Calu3 (cell line): ENCODE measurements around the gene DNER. TPM values are rescaled to one million over a fixed set of nuclear protein-coding genes. Genes with fewer than 3 reads are reported as not detected.

Experiments
- BruUV-seq: library from RNA; stranded (reverse); fragments of 400-500 nt; replicated peaks from 2 replicates; lab custom pipeline; 2021; lab: Mats Ljungman, UMichigan
- CTCF ChIA-PET: fragments of 300-600 bp; sonication (Branson Sonifier 250); formaldehyde crosslinking; loops from one replicate; lab custom pipeline; 2022; ENCODE audit warnings: antibody characterized with exemption; lab: Charles Lee
- DNase-seq: peaks from one replicate; pipeline ENCODE4 v3.0.0; 2022
- H3K27ac Mint-ChIP-seq: one replicate; pipeline ENCODE4 v1.8.0; 2022; ENCODE audit warnings: mixed read lengths; ENCODE audit not compliant: unreplicated experiment
- H3K27me3 Mint-ChIP-seq: one replicate; pipeline ENCODE4 v1.8.0; 2022; ENCODE audit warnings: mixed read lengths; ENCODE audit not compliant: unreplicated experiment
- H3K36me3 Mint-ChIP-seq: one replicate; pipeline ENCODE4 v1.8.0; 2022; ENCODE audit warnings: mild to moderate bottlenecking, moderate library complexity, mixed read lengths; ENCODE audit not compliant: insufficient read depth, unreplicated experiment
- H3K4me1 Mint-ChIP-seq: one replicate; pipeline ENCODE4 v1.8.0; 2022; ENCODE audit warnings: mild to moderate bottlenecking, low read depth, mixed read lengths; ENCODE audit not compliant: unreplicated experiment
- H3K4me3 Mint-ChIP-seq: one replicate; pipeline ENCODE4 v1.8.0; 2022; ENCODE audit warnings: mild to moderate bottlenecking, low read depth, moderate library complexity, mixed read lengths; ENCODE audit not compliant: unreplicated experiment
- H3K9me3 Mint-ChIP-seq: one replicate; pipeline ENCODE4 v1.8.0; 2022; ENCODE audit warnings: low read depth, mixed read lengths; ENCODE audit not compliant: unreplicated experiment
- CTCF ChIP-seq: fragments of 200-600 bp; IDR thresholded peaks from one replicate; pipeline ENCODE4 v1.8.0; 2022; ENCODE audit warnings: antibody characterized with exemption; ENCODE audit not compliant: unreplicated experiment
- intact Hi-C: fragments of 100-400 bp; cut with micrococcal nuclease; formaldehyde crosslinking; loops from one replicate; pipeline ENCODE4 v1.10.0; 2022; ENCODE audit not compliant: unreplicated experiment
- total RNA-seq: library from RNA; stranded (reverse); gene quantifications from 2 replicates; pipeline ENCODE4 v1.2.3, GENCODE V29; 2022

DNER gene
- total RNA-seq, 1 experiment from 2014 or later, result 1.1 TPM

DNA sequence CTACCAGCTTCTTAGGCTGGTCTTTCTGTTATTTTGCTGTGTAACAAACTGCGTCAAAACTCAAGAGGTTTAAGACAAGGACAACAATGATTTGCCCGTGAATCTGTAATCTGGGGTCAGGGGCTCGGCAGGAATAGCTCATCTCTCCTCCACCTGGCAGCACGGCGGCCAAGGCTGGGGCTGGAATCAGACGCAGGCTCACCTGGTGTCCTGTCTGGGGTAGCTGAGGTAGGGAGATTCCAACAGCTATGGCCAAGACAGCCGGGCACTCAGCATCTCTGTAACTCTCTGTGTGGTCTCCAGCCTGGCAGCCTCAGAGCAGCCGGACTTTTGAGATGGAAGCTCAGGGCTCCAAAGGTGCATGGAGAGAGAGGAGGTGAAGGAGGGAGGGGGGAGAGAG lies 42.3 kb downstream of the DNER start:
- H3K27me3 Mint-ChIP-seq, result peaks cover 53% of the 10 kb centered on the region
- no peak for DNase-seq
- intact Hi-C loops, result no loop called here
- H3K36me3 Mint-ChIP-seq, result no peaks in the 10 kb centered on the region
- H3K4me1 Mint-ChIP-seq, result no peaks in the 10 kb centered on the region
- BruUV-seq, result no TSS peak
- no peak overlapping the region for H3K27ac Mint-ChIP-seq
- CTCF ChIA-PET, result no interaction called here
- no peak for TF ChIP-seq CTCF
- H3K4me3 Mint-ChIP-seq, result no peak overlapping the region
- no peaks in the 10 kb centered on the region for H3K9me3 Mint-ChIP-seq

DNA sequence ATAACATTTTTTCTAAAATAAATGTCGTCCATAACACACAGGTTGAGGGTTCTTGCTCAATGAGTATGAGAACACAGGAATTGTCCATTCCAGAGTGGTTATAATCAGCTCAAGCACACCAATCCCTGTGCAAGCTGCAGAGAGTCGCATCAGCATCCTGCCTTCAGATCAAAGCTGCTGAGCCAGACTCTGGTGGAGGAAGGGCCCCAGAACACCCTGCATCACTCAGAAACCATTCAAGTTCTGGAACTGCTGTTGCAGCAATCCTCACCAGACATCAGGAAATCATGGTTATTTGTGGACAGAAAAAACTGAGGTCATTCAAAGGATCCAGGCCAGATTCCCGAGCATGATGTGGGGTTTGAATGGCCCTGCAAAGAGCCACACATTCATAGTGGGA lies 44.5 kb downstream of the DNER start:
- DNase-seq, result no peak
- H3K9me3 Mint-ChIP-seq, result no peaks in the 10 kb centered on the region
- H3K27ac Mint-ChIP-seq, result no peak overlapping the region
- H3K4me3 Mint-ChIP-seq, result no peak overlapping the region
- H3K36me3 Mint-ChIP-seq, result no peaks in the 10 kb centered on the region
- H3K27me3 Mint-ChIP-seq, result peaks cover 42% of the 10 kb centered on the region
- intact Hi-C loops, result no loop called here
- CTCF ChIA-PET, result no interaction called here
- BruUV-seq, result no TSS peak
- TF ChIP-seq CTCF, result no peak
- no peaks in the 10 kb centered on the region for H3K4me1 Mint-ChIP-seq

DNA sequence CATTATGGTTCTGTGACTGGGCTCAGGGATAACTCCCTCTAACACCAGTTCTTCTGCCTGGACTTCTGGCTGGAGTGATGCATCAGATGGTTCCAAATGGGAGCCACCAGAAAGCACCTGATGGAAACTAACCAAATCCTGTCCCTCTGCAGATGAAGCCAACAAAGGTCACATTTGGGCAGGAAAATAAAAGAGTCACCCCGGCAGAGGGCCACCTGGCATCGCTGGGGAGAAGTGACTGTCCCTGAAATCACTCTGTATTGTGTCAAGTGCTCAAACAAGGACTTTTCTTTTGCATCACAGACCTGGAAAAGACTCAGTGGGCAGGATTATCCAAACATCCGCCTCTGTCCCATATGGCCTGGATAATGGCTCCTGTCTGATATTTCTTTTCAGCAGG lies 47.5 kb downstream of the DNER start:
- intact Hi-C loops, result no loop called here
- Mint-ChIP-seq H3K9me3 (peaks cover 4% of the 10 kb centered on the region), H3K27me3 (peaks cover 12% of the 10 kb centered on the region), H3K4me1 (no peaks in the 10 kb centered on the region), H3K27ac (no peak overlapping the region), H3K36me3 (no peaks in the 10 kb centered on the region), H3K4me3 (no peak overlapping the region)
- CTCF ChIA-PET, result no interaction called here
- no peak for DNase-seq
- no peak for TF ChIP-seq CTCF
- no TSS peak for BruUV-seq

- CTCF ChIA-PET, result no interaction called here
- BruUV-seq, result no TSS peak
- no peak overlapping the region for H3K4me3 Mint-ChIP-seq
These were observed 49.2 kb downstream of the DNER start for GRCh38 chr2:229665158-229665557.

More at GRCh38 chr2:229665158-229665557, 49.2 kb downstream of the DNER start:
- no peak for DNase-seq
- TF ChIP-seq CTCF, result no peak
- Mint-ChIP-seq H3K9me3 (peaks cover 4% of the 10 kb centered on the region), H3K4me1 (no peaks in the 10 kb centered on the region), H3K27ac (no peak overlapping the region), H3K36me3 (no peaks in the 10 kb centered on the region), H3K27me3 (no peaks in the 10 kb centered on the region)
- intact Hi-C loops, result no loop called here
